SK-N-SH (cell line): ENCODE data around the gene WNT1. TPM values are rescaled to one million over a fixed set of nuclear protein-coding genes. Genes with fewer than 3 reads are reported as not detected.
A peak's percentile ranks its signal among the peaks of the same experiment; 100 is the strongest.

ENCODE experiments used
- CTCF ChIA-PET: fragments of 300-600, 350-600 bp; formaldehyde crosslinking; extraction: SDS; loops from one replicate; lab custom pipeline; 2021; lab: Yijun Ruan, JAX
- POLR2A ChIA-PET: fragments of 350-600 bp; sonication (Branson Sonifier 250); formaldehyde crosslinking; extraction: SDS; loops from one replicate; lab custom pipeline; 2020; ENCODE audit warnings: antibody characterized with exemption, inconsistent platforms; lab: Yijun Ruan, JAX
- DNase-seq: peaks from one replicate; pipeline ENCODE4 v3.0.0; 2012
- H2AFZ ChIP-seq: fragments of 200-600 bp; sonication (generic); 2 replicates; pipeline ENCODE4 v1.8.1; 2016; ENCODE audit warnings: antibody characterized with exemption, mild to moderate bottlenecking, low read depth
- H3F3A ChIP-seq: fragments of 200-600 bp; sonication (generic); replicated peaks from 2 replicates; pipeline ENCODE3; 2016; ENCODE audit warnings: antibody characterized with exemption, mild to moderate bottlenecking; ENCODE audit not compliant: insufficient read depth
- H3K27ac ChIP-seq, 2 experiments: fragments of 200-500 bp in 1 of 2; fragments of 200-600 bp in 1 of 2; sonication (Bioruptor generic) in 1 of 2; sonication (generic), shearing (Covaris generic) in 1 of 2; 2 replicates each; pipeline versions ENCODE4 v1.5.1 to v1.6.1; 2014 to 2016; ENCODE audit warnings: low read depth in 2 of 2, inconsistent platforms in 1 of 2, low read length in 1 of 2, mild to moderate bottlenecking in 1 of 2, mixed read lengths in 1 of 2
- H3K27me3 ChIP-seq: fragments of 200-600 bp; sonication (generic), shearing (Covaris generic); 2 replicates; pipeline ENCODE4 v1.6.1; 2016; ENCODE audit warnings: mixed run types; ENCODE audit not compliant: insufficient read depth
- H3K36me3 ChIP-seq, 2 experiments: fragments of 200-500 bp in 1 of 2; fragments of 200-600 bp in 1 of 2; sonication (Bioruptor generic) in 1 of 2; sonication (generic) in 1 of 2; replicated peaks in 1 of 2; 2 replicates each; pipeline versions ENCODE3 to v1.5.1; 2014 to 2016; ENCODE audit warnings: low read length in 1 of 2, mild to moderate bottlenecking in 1 of 2; ENCODE audit not compliant: insufficient read depth in 2 of 2, control insufficient read depth in 1 of 2
- H3K4me1 ChIP-seq, 2 experiments: fragments of 200-500 bp in 1 of 2; fragments of 200-600 bp in 1 of 2; sonication (Bioruptor generic) in 1 of 2; sonication (generic), shearing (Covaris generic) in 1 of 2; 2 replicates each; pipeline versions ENCODE4 v1.5.1 to v1.6.1; 2014 to 2016; ENCODE audit warnings: low read depth in 1 of 2, low read length in 1 of 2, mixed run types in 1 of 2; ENCODE audit not compliant: insufficient read depth in 2 of 2, control insufficient read depth in 1 of 2
- H3K4me2 ChIP-seq: fragments of 200-600 bp; sonication (generic), shearing (Covaris generic); 2 replicates; pipeline ENCODE4 v1.6.1; 2017; ENCODE audit warnings: mixed run types
- H3K4me3 ChIP-seq, 2 experiments: fragments of 200-500 bp in 1 of 2; fragments of 200-600 bp in 1 of 2; sonication (Bioruptor generic) in 1 of 2; sonication (generic), shearing (Covaris generic) in 1 of 2; 2 replicates each; pipeline versions ENCODE4 v1.5.1 to v1.8.1; 2014 to 2016; ENCODE audit warnings: low read depth in 2 of 2, inconsistent platforms in 1 of 2, low read length in 1 of 2, mild to moderate bottlenecking in 1 of 2, mixed read lengths in 1 of 2, moderate library complexity in 1 of 2
- H3K79me2 ChIP-seq: fragments of 200-600 bp; sonication (generic); 2 replicates; pipeline ENCODE4 v1.8.1; 2017; ENCODE audit warnings: mild to moderate bottlenecking; ENCODE audit not compliant: insufficient read depth
- H3K9ac ChIP-seq: fragments of 200-600 bp; sonication (generic); 2 replicates; pipeline ENCODE4 v1.6.1; 2017; ENCODE audit warnings: mixed run types
- H3K9me2 ChIP-seq: fragments of 200-600 bp; sonication (generic); 2 replicates; pipeline ENCODE4 v1.6.1; 2017; ENCODE audit warnings: mixed run types
- H3K9me3 ChIP-seq: fragments of 200-600 bp; sonication (generic); 2 replicates; pipeline ENCODE4 v1.6.1; 2017; ENCODE audit warnings: mixed run types, mild to moderate bottlenecking, moderate library complexity
- H4K20me1 ChIP-seq: fragments of 200-600 bp; sonication (generic); 2 replicates; pipeline ENCODE4 v1.6.1; 2017; ENCODE audit warnings: mild to moderate bottlenecking, mixed run types; ENCODE audit not compliant: insufficient read depth
- CHD2 ChIP-seq: fragments of 150-350 bp; IDR thresholded peaks from 2 replicates; pipeline ENCODE4 v1.6.1; 2018; ENCODE audit warnings: low read length; ENCODE audit not compliant: partially characterized antibody
- CTCF ChIP-seq: fragments of 200-600 bp; sonication (generic); IDR thresholded peaks from 2 replicates; pipeline ENCODE4 v1.6.1; 2017; ENCODE audit warnings: antibody characterized with exemption, mild to moderate bottlenecking, moderate library complexity
- EP300 ChIP-seq, 2 experiments: IDR thresholded peaks; 2 replicates each; pipeline versions ENCODE4 v1.4.0 to v1.6.1; 2012; ENCODE audit warnings: borderline replicate concordance in 1 of 2, low read depth in 1 of 2, low read length in 1 of 2
- EZH2phosphoT487 ChIP-seq: fragments of 200-600 bp; sonication (generic); IDR thresholded peaks from 2 replicates; pipeline ENCODE4 v1.6.1; 2017; ENCODE audit warnings: low read depth, mixed run types, mild to moderate bottlenecking, antibody characterized with exemption, moderate library complexity, borderline replicate concordance
- FOSL2 ChIP-seq: IDR thresholded peaks from 2 replicates; pipeline ENCODE4 v1.4.0; 2012; ENCODE audit warnings: low read depth, mild to moderate bottlenecking, moderate library complexity, borderline replicate concordance
- FOXJ3 ChIP-seq: sonication (generic); formaldehyde crosslinking; IDR thresholded peaks from 2 replicates; pipeline ENCODE4 v1.5.1; 2020; ENCODE audit warnings: mild to moderate bottlenecking, missing genetic modification reagents
- IRF3 ChIP-seq: fragments of 150-350 bp; IDR thresholded peaks from 2 replicates; pipeline ENCODE4 v1.6.1; 2016; ENCODE audit warnings: mild to moderate bottlenecking, low read depth, low read length
- NRF1 ChIP-seq: IDR thresholded peaks from 2 replicates; pipeline ENCODE4 v1.6.1; 2012; ENCODE audit warnings: low read depth, mild to moderate bottlenecking, low read length
- RAD21 ChIP-seq: IDR thresholded peaks from 2 replicates; pipeline ENCODE4 v1.6.1; 2012; ENCODE audit warnings: mild to moderate bottlenecking, low read length
- RCOR1 ChIP-seq: fragments of 150-350 bp; IDR thresholded peaks from 2 replicates; pipeline ENCODE4 v1.6.1; 2017; ENCODE audit warnings: antibody characterized with exemption, low read length
- RFX5 ChIP-seq: IDR thresholded peaks from 2 replicates; pipeline ENCODE4 v1.6.1; 2012; ENCODE audit warnings: mild to moderate bottlenecking, improper control_type of control experiment, low read length
- SIN3A ChIP-seq: IDR thresholded peaks from 2 replicates; pipeline ENCODE4 v1.6.1; 2012; ENCODE audit warnings: low read depth, mild to moderate bottlenecking, low read length, moderate library complexity, borderline replicate concordance
- SMC3 ChIP-seq: IDR thresholded peaks from 2 replicates; pipeline ENCODE4 v1.6.1; 2012; ENCODE audit warnings: low read depth, low read length, improper control_type of control experiment
- TCF12 ChIP-seq: IDR thresholded peaks from 2 replicates; pipeline ENCODE4 v1.4.0; 2012
- USF2 ChIP-seq: fragments of 150-350 bp; IDR thresholded peaks from 2 replicates; pipeline ENCODE4 v1.6.1; 2017; ENCODE audit warnings: antibody characterized with exemption, low read length, low read depth, borderline replicate concordance
- YY1 ChIP-seq: IDR thresholded peaks from 2 replicates; pipeline ENCODE4 v1.4.0; 2012; ENCODE audit warnings: low read depth, mild to moderate bottlenecking
- WGBS: methylation state at CpG from one replicate; pipeline ENCODE4 v1.1.6; 2017; ENCODE audit warnings: low lambda C conversion rate; 5-methylcytosine and 5-hydroxymethylcytosine counted together
- polyA plus RNA-seq, 3 experiments: library from polyadenylated mRNA; depleted of rRNA; stranded (reverse); fragments of >200 nt; gene quantifications; 2 replicates each; pipeline ENCODE4 v1.2.3, GENCODE V29; 2012
- TF ChIP-seq, protein P1 (sequence below): IDR thresholded peaks from 2 replicates; pipeline ENCODE4 v1.4.0; 2012; ENCODE audit warnings: low read depth, borderline replicate concordance

Gene WNT1
- polyA plus RNA-seq, 1 of the 3 experiments (the other 2 are of a cell fraction) = not detected

DNA sequence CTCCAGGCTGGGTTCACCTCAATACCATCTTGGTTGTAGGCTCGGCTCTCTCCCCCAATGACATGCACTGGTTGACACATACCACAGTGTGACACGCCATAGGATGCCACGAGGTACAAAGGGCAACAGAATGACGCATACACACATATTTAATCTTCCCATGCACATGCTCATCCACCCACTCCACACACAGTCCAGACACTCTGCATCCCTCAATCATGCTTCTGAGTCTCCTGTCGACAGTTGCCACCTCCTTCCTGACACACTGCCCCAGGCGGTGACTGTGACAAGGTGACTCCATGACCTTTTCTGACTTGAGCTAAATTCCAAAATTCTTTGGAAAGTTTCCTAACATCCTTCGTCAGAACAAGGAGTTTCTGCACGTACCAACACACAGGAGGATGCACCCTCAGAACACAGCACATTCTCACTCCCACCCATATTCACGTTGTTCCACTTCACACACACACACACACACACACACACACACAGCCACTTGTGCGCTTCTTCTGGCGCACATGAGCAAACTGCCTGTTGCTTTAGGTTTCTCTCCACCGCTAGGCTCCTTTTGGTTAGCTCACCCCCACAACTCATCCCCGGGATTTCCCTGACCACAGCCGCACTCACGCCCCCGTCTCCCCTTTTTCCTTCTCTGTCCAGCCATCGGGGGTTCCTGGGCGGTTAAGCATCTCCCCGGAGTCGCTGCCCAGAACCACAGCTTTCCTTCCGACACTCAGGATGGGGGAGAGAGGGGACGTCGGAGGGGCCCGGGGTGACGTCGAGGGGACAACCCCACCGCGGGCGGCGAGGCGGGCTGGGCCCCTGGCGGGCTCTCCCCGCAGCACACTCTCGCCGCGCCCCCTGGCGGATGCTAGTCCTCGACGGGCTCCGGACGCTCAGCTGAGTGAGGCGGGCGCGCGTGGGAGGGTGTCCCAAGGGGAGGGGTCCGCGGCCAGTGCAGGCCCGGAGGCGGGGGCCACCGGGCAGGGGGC, 536 bp upstream of the WNT1 start:
- no peak for TF ChIP-seq RCOR1
- no peak for TF ChIP-seq SIN3A
- TF ChIP-seq RFX5 = no peak
- TF ChIP-seq FOXJ3 (CRISPR knock-in tag) = no peak
- peak; percentile 28; the same call in 1 of the 2 replicates for TF ChIP-seq SMC3
- TF ChIP-seq USF2 = no peak
- TF ChIP-seq YY1 = no peak
- no peak for TF ChIP-seq IRF3
- no peak for TF ChIP-seq FOSL2
- peak; percentile 70 for TF ChIP-seq CTCF
- TF ChIP-seq EZH2phosphoT487 = no peak
- TF ChIP-seq, protein P1, sequence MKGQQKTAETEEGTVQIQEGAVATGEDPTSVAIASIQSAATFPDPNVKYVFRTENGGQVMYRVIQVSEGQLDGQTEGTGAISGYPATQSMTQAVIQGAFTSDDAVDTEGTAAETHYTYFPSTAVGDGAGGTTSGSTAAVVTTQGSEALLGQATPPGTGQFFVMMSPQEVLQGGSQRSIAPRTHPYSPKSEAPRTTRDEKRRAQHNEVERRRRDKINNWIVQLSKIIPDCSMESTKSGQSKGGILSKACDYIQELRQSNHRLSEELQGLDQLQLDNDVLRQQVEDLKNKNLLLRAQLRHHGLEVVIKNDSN = no peak
- no peak for TF ChIP-seq NRF1
- no peak for TF ChIP-seq TCF12
- no peak for TF ChIP-seq CHD2
- TF ChIP-seq RAD21 = peak; percentile 29; the same call in 1 of the 2 replicates
- no peak for TF ChIP-seq EP300 (IDR thresholded peaks at IDR 0.05; ENCODE audit: borderline replicate concordance in 1 of 2, low read depth in 1 of 2, low read length in 1 of 2)
- Histone ChIP-seq H3K4me3 (peak overlapping the region in 1 of 2 experiments; percentile 32; a peak in 1 of 4 replicates), H3K9ac (no peak overlapping the region), H4K20me1 (no peaks in the 10 kb centered on the region), H3K79me2 (no peaks in the 10 kb centered on the region), H3K9me3 (no peaks in the 10 kb centered on the region), H3K4me1 (peaks cover 0 to 26% of the 10 kb centered on the region in 2 experiments; a peak in 1 of 4 replicates), H3K27me3 (peaks cover 66% of the 10 kb centered on the region), H3K9me2 (no peaks in the 10 kb centered on the region), H3K36me3 (no peaks in the 10 kb centered on the region), H2AFZ (no peak overlapping the region), H3K27ac (no peak overlapping the region), H3K4me2 (peak overlapping the region; percentile 65; the same call in 1 of the 2 replicates), H3F3A (peaks cover 10% of the 10 kb centered on the region)
- DNase-seq = peak; percentile 91
- WGBS = 18% methylated on average over 33 of the region's 50 CpGs
- ChIA-PET POLR2A (no interaction called here), CTCF (interaction anchor here (0.6 to 33.0 kb wide), 38 partner anchors 2 to 877 kb away, joined by 3 to 935 read pairs (median 4); partner anchors contain the start of genes ARF3, DDN, DDX23 and FKBP11)
